Activated CD4-positive, alpha-beta T cell treated with anti-CD3 and anti-CD28 coated beads, Interleukin-10, Interleukin-2, amounts not matched to agents 100 ng/mL and 50 ng/mL, durations not matched to agents 16 hours and 8 hours (primary cell): ENCODE data around the gene TCP11.

Experiments
- DNase-seq: peaks from one replicate; pipeline ENCODE4 v3.0.0-alpha.2; 2020

TCP11 gene

GRCh38 chr6:35170891-35171290 lies 29.8 kb upstream of the TCP11 start:
- DNase-seq, result no peak

GRCh38 chr6:35170166-35170565 lies 29.0 kb upstream of the TCP11 start:
- DNase-seq, result no peak

GRCh38 chr6:35168461-35168861 lies 27.3 kb upstream of the TCP11 start:
- no peak for DNase-seq

GRCh38 chr6:35167505-35167904 lies 26.4 kb upstream of the TCP11 start:
- DNase-seq, result no peak

- DNase-seq, result no peak
Measured at GRCh38 chr6:35166520-35166919, 25.4 kb upstream of the TCP11 start.

GRCh38 chr6:35166116-35166515 lies 25.0 kb upstream of the TCP11 start:
- no peak for DNase-seq

GRCh38 chr6:35165630-35166071 lies 24.5 kb upstream of the TCP11 start:
- DNase-seq, result no peak

GRCh38 chr6:35164868-35165267 lies 23.7 kb upstream of the TCP11 start:
- DNase-seq, result no peak

- DNase-seq, result no peak
Measured at GRCh38 chr6:35164277-35164676, 23.1 kb upstream of the TCP11 start.

GRCh38 chr6:35163836-35164235 lies 22.7 kb upstream of the TCP11 start:
- DNase-seq, result no peak

GRCh38 chr6:35161776-35162607 lies 20.9 kb upstream of the TCP11 start:
- DNase-seq, result no peak

- no peak for DNase-seq
Measured at GRCh38 chr6:35161266-35161665, 20.1 kb upstream of the TCP11 start.

- DNase-seq, result no peak
Measured at GRCh38 chr6:35160642-35161041, 19.5 kb upstream of the TCP11 start.

- DNase-seq, result no peak
Measured at GRCh38 chr6:35158520-35158919, 17.4 kb upstream of the TCP11 start.

GRCh38 chr6:35154947-35155346 lies 13.8 kb upstream of the TCP11 start:
- no peak for DNase-seq

GRCh38 chr6:35154262-35154661 lies 13.1 kb upstream of the TCP11 start:
- DNase-seq, result no peak

- DNase-seq, result peak; percentile 21
Measured at GRCh38 chr6:35152067-35152707, 11.0 kb upstream of the TCP11 start.

- DNase-seq, result no peak
Measured at GRCh38 chr6:35151466-35151865, 10.3 kb upstream of the TCP11 start.

GRCh38 chr6:35149891-35150566 lies 8.9 kb upstream of the TCP11 start:
- DNase-seq, result no peak

GRCh38 chr6:35148167-35148741 lies 7.1 kb upstream of the TCP11 start:
- peak; percentile 89 for DNase-seq

GRCh38 chr6:35147486-35147885 lies 6.3 kb upstream of the TCP11 start:
- no peak for DNase-seq

GRCh38 chr6:35147026-35147425 lies 5.9 kb upstream of the TCP11 start:
- DNase-seq, result no peak

GRCh38 chr6:35146453-35146852 lies 5.3 kb upstream of the TCP11 start:
- DNase-seq, result peak; percentile 49

- no peak for DNase-seq
Measured at GRCh38 chr6:35145757-35146156, 4.6 kb upstream of the TCP11 start.
